Kidney capillary endothelial cell (primary cell): ENCODE data around the gene NETO2.
"Not testable (repeated sequence)": the region's sequence is repeated elsewhere in the genome, so short reads cannot be mapped to it uniquely, and the experiment has no call there.

Experiments
- DNase-seq: peaks from one replicate; pipeline ENCODE4 v3.0.0-alpha.2; 2018; ENCODE audit warnings: low spot score

Gene NETO2

DNA sequence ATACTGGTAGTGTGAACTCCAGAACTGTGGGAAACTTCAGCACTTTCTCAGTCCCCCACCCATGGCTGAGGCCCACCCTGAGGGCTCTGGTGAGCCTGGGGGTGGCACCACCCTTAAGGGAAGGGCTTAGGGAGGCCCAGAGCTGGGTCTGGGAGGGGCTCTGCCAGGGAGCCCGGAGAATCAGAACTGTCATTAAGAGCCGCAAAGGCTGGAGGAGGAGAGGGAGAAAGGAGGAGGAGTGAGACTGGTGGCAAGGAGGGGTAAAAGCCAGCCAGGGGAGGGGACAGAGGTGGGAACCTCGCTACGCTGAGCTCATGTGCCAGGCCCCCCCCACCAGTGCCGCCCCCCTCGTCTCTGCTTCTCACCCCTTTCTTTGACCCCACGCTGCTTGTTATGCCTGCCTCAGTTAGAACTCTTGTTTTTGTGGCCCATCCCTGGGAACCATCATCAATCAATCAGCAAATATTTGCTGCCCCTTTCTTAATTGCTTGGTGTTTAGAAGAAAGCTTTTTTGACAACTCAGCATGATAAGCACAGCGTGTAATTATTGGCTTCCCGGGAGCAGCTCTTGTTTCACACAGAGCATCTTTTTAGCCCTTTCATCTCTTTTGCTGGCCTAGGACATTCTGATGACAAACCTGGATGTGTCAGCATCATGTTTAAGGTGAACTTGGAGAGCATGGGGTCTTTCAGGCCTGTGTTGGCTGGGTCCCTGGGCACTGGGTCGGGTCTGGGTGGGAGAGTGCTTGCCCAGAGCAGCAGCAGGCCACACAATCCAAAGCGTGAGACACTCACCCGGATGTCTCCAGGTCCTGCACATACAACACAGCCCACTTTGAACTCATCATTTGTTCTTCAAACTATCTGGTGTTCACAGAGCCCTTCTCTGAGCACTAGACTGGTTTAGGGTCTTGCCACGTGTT is 77.7 kb downstream of the NETO2 start:
- no peak for DNase-seq

DNA sequence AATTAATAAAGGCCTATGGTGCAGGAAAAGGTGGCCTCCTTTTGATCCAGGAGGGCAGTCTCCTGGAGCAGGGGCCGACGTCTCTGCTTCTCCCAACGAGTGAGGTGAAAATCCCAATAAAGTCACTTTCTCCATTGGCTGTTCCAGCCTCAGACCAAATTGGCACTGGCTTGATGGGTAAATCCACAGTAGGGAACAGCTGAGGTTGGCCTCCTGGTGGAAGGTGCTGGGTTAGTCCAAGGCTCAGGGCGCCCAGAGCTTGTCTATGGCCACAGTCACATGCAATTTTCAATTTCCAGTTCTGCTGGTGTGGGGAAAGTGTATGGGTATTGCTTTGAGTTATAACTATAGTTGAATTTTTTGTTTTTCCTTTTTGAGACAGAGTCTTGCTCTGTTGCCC is 79.0 kb downstream of the NETO2 start:
- no peak for DNase-seq

DNA sequence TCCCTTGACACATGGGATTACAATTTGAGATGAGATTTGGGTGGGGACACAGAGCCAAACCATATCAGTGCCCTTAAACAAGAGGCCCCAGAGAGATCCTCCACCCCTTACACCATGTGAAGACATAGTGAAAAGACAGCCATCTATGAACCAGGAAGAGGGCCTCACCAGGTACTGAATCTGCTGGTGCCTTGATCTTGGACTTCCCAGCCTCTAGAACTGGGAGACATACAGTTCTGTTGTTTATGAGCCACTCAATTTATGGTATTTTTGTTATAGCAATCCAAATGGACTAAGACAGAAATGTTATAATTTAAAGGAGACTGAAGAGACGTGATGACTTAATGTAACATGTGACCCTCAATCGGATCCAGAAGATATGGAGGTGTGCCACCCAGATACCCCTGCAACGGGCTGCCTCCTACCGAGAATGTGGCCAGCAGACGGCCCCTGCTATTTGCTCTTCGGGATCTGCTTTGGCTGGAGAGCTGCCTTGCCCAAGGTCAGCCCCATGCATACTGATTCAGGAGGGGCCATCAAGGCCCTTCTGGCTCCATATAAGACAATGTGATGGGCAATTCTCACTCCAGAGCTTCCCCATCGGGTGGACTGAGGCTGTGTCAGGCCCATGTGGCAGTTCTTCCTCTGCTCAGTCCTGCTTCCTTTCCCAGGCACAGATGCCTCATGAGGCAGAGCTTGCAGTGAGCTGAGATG is 80.6 kb downstream of the NETO2 start:
- DNase-seq = no peak

DNA sequence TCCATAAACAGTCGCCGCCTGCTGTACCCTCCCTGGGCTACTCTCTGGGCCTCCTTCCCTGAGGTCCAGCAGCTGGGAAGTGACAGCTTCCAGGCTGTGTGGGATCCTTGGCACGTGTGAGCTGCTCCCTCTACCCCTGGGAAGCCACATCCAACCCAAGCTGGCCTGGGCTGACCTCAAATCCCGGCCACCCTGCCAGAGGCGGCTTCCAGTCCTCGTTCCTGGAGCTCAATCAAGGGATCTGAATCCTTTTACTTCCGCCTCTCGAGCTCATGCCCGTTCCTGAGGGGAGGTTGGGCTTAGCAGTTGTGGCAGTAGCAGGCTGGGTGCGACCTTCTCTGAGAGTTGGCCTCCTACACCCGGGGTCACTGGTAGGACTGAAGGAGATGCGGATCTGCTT is 82.5 kb downstream of the NETO2 start:
- DNase-seq = no peak

DNA sequence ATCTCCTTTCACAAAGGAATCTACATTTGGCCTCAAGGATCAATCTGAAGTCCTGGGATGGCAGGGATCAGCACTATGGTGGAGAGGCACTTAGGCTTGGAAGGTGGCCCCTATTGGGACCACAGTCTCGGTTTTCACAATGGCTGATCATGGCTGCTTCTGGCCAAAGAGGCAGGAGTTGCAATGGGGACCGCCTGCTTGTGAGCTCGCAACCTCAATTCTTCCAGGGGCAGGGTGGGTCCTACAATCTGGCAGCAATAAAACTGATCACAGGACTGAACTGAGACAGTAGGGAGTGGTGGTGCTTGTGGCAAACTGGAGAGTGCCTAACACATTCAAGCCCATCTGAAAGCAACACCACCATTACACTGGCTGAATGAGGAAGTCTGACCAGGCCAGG is 83.1 kb downstream of the NETO2 start:
- no peak for DNase-seq

DNA sequence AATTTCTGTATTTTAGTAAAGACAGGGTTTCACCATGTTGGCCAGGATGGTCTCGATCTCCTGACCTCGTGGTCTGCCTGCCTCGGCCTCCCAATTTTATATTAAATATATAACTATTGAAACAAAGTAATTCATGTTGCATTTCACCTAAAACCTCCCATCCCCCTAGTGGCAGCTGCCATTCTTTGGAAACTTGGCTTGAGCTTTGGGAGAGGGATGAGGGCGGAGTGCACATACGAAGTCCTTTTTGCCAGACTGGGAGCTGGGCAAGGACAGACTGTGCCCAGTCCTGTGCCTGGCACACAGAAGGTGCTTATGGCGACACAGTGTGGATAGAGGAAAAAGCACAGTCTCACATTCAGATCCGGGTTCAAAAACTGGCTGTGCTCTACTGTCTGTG is 83.8 kb downstream of the NETO2 start:
- no peak for DNase-seq

DNA sequence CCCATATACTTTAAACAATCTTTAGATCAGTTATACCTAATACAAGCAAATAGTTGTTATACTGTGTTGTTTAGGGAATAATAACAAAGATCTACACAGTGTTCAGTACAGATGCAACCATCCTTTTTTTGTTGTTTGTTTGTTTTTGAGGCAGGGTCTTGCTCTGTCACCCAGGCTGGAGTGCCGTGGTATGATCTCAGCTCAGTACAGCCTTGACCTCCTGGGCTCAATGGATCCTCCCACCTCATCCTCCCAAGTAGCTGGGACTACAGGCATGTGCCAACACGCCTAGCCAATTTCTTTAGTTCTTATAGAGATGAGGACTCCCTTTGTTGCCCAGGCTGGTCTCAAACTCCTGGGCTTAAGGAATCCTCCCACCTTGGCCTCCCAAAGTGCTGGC is 84.6 kb downstream of the NETO2 start:
- DNase-seq = not testable (repeated sequence)

DNA sequence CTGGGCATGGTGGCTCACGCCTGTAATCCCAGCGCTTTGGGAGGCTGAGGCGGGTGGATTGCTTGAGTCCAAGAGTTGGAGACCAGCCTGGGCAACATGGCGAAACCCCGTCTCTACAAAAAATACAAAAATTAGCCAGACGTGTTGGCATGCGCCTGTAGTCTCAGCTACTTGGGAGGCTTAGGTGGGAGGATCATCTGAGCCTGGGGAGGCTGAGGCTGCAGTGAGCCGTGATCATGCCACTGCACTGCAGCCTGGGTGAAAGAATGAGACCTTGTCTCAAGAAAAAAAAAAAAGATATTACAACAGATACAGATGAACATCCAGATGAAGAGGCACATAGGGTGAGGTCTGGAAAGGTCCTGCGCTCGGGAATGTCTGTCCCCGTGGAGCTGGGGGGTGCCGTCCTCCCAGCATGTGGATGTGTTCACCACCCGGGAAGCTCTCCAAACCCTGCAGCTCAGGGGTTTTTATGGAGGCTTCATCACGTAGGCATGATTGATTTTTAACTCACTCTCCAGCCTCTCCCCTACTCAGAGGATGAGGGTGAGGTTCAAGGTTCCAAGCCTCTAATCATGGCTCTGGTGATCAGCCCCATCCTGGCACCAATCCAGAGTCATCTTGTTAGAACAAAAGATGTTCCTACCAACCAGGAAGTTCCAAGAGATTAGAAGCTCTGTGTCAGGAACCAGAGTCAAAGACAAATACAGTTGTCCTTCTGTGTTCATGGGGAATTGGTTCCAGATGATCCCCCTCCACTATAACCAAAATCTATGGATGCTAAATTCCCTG is 85.3 kb downstream of the NETO2 start:
- DNase-seq = no peak

DNA sequence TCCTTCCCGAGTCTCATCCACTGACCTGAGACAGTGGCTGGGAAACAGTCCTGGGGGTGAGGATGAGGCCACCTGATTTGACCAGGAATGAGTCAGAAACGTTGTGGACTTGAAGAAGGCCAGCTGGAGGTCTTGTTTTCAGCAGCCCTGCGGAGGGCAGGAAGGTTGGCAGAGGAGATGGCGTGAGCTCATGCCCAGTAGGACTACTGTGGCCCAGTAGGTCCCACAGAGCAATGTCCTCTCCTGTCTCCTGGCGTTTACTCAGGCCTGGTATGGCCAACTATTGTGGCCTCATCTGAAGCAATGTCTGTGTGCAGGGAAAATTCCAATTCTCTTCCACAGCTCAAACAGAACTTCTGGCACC is 86.1 kb downstream of the NETO2 start:
- DNase-seq = no peak

DNA sequence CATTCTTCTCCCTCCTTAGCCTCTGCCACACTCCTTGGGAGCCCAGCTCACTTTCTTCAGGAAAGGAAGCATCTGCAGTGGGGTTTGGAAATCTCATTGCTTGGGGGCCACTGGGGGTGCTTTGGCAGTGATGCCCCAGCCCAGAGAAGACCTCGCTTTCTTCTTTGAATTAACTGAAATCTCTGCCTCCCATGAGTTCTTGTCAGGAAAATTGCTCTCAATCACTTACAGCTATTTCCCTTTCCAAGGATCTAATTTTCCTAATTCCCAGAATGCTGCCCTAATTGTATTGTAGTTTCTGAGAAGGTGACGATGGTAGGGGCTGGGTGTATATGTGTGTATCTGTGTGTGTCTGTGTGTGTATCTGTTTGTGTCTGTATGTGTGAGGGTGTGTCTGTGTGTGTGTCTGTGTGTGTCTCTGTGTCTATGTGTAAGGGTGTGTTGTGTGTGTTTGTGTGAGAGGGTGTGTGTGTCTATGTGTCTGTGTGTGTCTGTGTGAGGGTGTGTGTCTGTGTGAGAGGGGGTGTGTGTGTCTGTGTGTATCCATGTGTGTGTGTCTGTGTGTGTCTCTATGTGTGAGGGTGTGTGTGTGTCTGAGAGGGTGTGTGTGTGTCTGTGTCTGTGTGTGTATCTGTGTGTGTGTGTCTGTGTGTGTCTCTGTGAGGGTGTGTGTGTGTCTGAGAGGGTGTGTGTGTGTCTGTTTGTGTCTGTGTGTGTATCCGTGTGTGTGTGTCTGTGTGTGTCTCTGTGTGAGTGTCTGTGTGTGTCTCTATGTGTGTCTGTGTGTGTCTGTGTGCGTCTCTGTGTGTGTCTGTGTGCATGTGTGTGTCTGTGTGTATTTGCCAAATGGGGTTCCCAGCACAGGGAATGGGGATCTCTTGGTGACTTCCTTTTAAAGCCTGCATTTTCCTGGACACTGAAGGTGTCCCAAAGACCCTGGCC is 86.8 kb downstream of the NETO2 start:
- no peak for DNase-seq

DNA sequence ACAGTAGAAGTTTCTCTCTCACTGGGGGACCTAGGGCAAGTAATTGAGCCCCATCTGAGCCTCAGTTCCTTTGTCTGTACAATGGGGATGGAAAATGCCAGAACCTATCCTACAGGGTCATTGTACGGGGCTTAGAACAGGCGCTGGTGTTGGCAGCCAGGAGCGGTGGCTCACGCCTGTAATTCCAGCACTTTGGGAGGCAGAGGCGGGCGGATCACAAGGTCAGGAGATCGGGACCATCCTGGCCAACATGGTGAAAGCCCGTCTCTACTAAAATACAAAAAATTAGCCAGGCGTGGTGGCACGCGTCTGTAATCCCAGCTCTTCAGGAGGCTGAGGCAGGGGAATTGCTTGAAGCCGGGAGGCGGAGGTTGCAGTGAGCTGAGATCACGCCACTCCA is 87.7 kb downstream of the NETO2 start:
- not testable (repeated sequence) for DNase-seq

DNA sequence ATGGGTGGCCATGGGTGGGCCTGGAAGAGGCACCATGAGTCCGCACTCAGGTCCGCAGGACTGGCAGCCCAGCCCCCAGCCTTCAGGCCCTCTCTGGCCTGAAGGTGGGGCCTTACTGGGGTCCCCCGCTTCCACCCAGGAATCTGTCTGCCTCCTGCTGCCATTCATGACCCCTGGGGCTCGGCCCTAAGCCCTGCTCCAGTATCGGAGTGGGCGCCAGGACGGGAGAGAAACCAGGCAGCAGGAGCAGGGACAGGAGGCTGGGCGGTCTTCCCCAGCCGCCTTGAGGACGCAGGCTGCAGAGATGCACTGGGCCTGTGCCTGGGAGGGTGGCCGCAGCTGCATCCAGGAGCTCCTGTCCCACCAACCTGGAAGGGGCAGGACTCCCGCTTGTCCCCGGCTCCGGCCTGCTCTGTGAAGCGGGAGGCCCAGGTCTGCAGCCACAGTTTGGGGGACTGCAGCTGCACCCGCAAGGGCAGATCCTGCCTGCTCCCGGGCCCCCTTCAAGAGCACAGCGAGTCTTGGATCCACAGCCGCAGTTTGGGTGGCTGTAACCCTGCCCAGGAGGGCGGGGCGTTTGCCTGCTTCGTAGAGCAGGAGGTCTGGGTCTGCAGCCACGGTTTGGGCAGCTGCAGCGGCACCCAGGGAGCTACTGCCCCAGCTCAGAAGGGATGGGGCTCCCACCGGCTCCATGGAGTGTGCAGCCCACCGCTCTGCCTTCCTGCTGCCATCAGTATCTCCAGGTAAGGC is 88.4 kb downstream of the NETO2 start:
- no peak for DNase-seq

DNA sequence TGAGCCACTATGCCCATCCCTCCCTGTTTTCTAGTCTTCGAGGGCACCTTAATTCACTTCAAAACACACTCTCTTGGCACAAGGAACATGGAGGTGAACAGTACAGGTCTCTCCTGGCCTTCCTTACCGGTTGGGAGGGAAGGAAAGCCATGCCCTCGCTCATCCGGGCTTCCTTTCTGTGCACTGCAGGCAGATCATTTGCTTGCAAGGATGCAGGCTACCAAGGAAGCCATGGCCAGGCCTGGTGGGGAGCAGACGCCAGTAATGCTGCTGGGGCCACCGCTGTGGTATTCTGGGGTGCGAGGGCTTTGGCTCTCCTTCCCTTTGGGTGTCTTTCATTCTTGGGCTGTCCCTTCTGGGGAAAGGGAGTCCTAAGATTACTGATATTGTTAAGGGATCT is 89.4 kb downstream of the NETO2 start:
- no peak for DNase-seq

DNA sequence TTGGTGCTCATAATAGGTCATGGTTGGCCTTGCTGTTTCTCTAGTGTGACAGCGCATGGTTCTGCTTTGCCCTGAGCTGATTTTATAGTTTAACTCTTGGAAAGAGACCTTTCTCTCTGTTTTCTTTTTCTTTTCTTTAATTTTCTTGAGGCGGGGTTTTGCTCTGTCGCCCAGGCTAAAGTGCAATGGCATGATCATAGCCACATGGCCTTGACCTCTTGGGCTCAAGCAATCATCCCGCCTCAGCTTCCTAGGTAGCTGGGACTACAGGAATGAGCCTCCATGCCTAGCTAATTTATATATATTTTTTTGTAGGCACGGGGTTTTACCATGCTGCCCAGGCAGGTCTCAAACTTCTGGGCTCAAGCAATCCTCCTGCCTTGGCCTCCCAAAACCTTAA is 89.8 kb downstream of the NETO2 start:
- DNase-seq = no peak

DNA sequence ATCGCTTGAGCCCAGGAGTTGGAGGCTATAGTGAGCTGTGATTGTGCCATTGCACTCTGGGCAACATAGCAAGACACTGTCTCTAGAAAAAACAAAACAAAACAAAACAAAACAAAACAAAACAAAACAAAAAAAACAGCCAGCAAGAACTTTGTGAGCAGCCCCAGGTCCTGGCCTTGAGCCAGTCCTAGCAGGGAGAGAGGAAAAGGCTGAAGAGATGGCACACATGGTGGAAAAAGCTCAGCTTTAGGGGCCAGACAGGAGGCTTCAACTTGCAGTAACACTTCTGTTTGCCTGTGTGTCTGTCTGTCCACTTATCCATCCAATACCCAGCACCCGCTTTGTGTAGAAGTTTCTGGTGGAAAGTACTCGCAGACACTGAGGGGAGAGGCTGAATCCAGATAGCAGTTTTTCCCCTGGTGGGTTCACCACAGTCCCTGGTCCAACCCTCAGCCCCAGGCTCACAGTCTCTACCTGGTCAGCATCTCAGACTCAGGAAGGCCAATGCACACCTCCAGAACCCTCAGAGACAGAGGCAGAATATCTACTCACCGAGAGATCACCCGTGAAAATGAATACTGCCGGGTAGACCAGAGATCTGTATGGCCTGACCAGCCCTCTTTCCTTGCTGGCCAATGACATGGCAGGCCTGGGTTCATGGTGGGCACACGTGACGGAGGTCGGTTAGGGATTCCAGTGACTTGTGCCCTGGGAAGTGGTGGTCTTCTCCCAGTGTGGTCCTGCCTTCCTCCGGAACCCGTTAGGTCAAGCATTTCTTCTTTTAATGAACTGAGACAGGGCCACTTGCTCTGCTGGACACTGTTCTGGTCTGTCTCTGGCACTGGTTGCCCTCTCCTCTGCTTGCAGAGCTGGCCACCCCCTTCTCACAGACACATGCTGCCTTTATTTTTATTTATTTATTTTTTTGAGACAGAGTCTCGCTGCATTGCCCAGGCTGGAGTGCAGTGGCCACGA is 90.8 kb downstream of the NETO2 start:
- DNase-seq = no peak

DNA sequence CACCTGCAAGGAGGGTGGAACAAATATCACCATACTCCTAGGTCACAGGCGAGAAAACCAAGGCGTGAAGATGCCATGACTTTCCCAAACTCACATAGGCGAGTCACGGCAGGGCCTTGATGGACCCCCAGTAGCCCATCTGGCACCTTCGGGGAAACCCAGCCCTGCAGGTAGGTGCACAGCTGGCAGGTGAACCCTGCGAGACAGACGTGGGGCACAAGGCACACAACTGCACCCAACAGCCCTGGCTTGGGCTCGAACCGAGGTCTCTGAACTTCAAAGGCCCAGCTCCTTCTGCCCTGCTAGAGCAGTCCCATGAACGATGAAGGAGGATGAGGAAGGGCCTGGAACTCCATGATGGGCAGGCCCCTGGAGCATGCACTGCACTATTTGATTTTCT is 92.7 kb downstream of the NETO2 start:
- no peak for DNase-seq

DNA sequence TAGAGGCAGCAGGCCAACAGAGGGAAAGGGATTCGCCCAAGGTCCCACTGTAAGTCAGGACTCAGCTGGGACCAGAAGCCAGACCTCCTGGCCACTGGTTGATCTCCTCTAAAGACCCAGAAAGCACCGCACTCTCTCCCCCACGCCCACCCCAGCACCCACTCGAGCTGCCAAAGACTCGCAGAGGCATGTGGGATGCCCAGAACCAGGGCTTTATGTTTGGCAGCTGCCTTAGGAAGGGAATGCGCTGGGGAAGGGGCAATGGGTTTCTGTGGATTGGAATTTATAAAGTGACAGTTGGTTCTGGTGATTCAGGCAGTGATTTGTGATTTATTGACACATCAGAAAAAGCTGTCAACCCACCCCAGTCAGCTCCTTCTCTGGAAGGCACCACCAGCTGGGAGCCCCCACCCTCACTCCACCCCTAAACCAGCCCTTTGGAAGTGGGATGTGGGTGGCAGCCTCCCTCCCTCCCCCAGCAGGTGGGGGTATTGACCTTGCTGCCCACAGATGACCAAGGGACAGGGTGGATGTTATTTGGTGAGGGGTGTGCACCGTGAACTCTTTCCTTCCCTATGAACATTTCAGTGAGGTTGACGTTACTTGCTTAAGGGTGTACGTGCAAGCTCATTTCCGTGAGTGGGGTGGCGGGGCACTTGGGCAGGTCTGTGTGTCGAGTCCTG is 93.7 kb downstream of the NETO2 start:
- DNase-seq = no peak

DNA sequence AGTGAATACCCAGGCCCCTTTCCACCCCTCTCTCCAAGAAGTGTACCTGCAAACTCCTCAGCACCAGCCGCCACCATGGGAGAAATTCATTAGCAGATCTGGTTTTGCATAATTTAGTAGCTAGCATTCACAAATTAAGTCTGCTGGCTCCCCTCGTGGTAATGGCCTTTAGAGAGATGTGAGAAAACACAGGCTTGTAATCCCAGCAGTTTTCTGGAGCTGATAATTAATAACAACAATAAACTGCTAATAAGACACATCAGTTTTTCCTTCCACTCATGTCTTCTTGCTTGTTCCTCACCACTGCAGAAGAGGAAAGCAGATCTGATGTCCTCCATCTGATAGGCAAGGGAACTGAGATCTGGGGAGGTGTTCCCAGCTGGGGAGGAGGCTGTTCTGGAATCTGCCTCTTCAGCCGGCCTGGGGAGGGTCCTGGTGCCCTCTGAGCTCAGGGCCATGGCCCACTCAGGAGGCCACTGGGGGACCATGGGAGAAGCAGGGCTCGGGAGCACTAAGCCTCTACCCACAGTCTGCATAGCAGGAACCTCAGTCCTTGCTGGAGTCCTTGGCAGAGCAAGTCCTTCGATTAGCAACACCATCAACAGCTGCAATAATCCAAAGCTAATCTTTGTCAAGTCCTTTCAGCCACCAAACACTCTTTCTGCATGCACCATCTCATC is 96.1 kb downstream of the NETO2 start:
- DNase-seq = no peak
